GM23338 (cell line): ENCODE data around the gene RBKS. TPM values are rescaled to one million over a fixed set of nuclear protein-coding genes. Genes with fewer than 3 reads are reported as not detected.

ENCODE experiments used
- ATAC-seq: fragments of 200-7000 bp; cut with Tn5 transposase; 3 replicates; pipeline ENCODE4 v1.9.1; 2020
- DNase-seq: peaks from one replicate; pipeline ENCODE4 v3.0.0-alpha.2; 2015; ENCODE audit warnings: low spot score
- H2AFZ ChIP-seq: fragments of 200-600 bp; sonication (generic); 2 replicates; pipeline ENCODE4 v1.8.0; 2016; ENCODE audit warnings: antibody characterized with exemption, mild to moderate bottlenecking, moderate library complexity
- H3F3A ChIP-seq: fragments of 200-600 bp; sonication (generic); replicated peaks from 2 replicates; pipeline ENCODE4 v1.8.0; 2017; ENCODE audit warnings: antibody characterized with exemption, mixed run types, low read depth
- H3K27ac ChIP-seq: fragments of 200-600 bp; sonication (generic); 2 replicates; pipeline ENCODE4 v1.6.1; 2016; ENCODE audit warnings: low read depth
- H3K27me3 ChIP-seq: fragments of 200-600 bp; sonication (generic); 2 replicates; pipeline ENCODE4 v1.8.0; 2016; ENCODE audit warnings: mild to moderate bottlenecking, mixed run types, moderate library complexity; ENCODE audit not compliant: insufficient read depth
- H3K36me3 ChIP-seq: fragments of 200-600 bp; sonication (generic); 2 replicates; pipeline ENCODE4 v1.8.0; 2016; ENCODE audit warnings: mild to moderate bottlenecking; ENCODE audit not compliant: insufficient read depth
- H3K4me1 ChIP-seq: fragments of 200-600 bp; sonication (generic); 2 replicates; pipeline ENCODE4 v1.8.0; 2016; ENCODE audit warnings: mild to moderate bottlenecking, moderate library complexity; ENCODE audit not compliant: insufficient read depth
- H3K4me2 ChIP-seq: fragments of 200-600 bp; sonication (generic); 2 replicates; pipeline ENCODE4 v1.7.1; 2017; ENCODE audit warnings: mixed run types
- H3K4me3 ChIP-seq: fragments of 200-600 bp; sonication (generic); 2 replicates; pipeline ENCODE4 v1.6.1; 2016; ENCODE audit warnings: mixed run types
- H3K79me2 ChIP-seq: fragments of 200-600 bp; sonication (generic); replicated peaks from 2 replicates; pipeline ENCODE4 v1.8.0; 2017; ENCODE audit warnings: mild to moderate bottlenecking; ENCODE audit not compliant: insufficient read depth
- H3K9me2 ChIP-seq: fragments of 200-600 bp; sonication (generic); 2 replicates; pipeline ENCODE4 v1.8.0; 2017; ENCODE audit not compliant: insufficient read depth
- H4K20me1 ChIP-seq: fragments of 200-600 bp; sonication (generic); replicated peaks from 2 replicates; pipeline ENCODE4 v1.8.0; 2017; ENCODE audit warnings: mild to moderate bottlenecking; ENCODE audit not compliant: insufficient read depth
- H3K27ac Mint-ChIP-seq: 2 replicates; pipeline ENCODE4 v1.8.0; 2020; ENCODE audit warnings: inconsistent platforms, mild to moderate bottlenecking, moderate library complexity, mixed read lengths
- H3K27me3 Mint-ChIP-seq: 3 replicates; pipeline ENCODE4 v1.8.0; 2022; ENCODE audit warnings: low read depth, mild to moderate bottlenecking, moderate library complexity, mixed read lengths, inconsistent platforms; ENCODE audit not compliant: insufficient read depth, poor library complexity
- H3K36me3 Mint-ChIP-seq: 3 replicates; pipeline ENCODE4 v1.8.0; 2021; ENCODE audit warnings: low read depth, mild to moderate bottlenecking, inconsistent platforms, moderate library complexity, mixed read lengths
- H3K4me1 Mint-ChIP-seq: 3 replicates; pipeline ENCODE4 v1.8.0; 2020; ENCODE audit warnings: mild to moderate bottlenecking, inconsistent platforms, mixed read lengths
- H3K4me3 Mint-ChIP-seq: 3 replicates; pipeline ENCODE4 v1.8.0; 2021; ENCODE audit warnings: moderate library complexity, mild to moderate bottlenecking, inconsistent platforms, mixed read lengths
- H3K9me3 Mint-ChIP-seq: 3 replicates; pipeline ENCODE4 v1.8.0; 2020; ENCODE audit warnings: moderate library complexity, mild to moderate bottlenecking, inconsistent platforms, mixed read lengths
- CREB1 ChIP-seq: fragments of 250-450 bp; sonication (Bioruptor Pico); IDR thresholded peaks from 2 replicates; pipeline ENCODE4 v1.5.0; 2020; ENCODE audit warnings: low read depth, mild to moderate bottlenecking, moderate library complexity
- ETS1 ChIP-seq: IDR thresholded peaks from 2 replicates; pipeline ENCODE4 v1.6.1; 2016; ENCODE audit warnings: antibody characterized with exemption
- EZH2phosphoT487 ChIP-seq: fragments of 200-600 bp; sonication (generic); IDR thresholded peaks from one replicate; pipeline ENCODE4 v1.8.1; 2018; ENCODE audit warnings: antibody characterized with exemption; ENCODE audit not compliant: unreplicated experiment
- JUNB ChIP-seq: IDR thresholded peaks from one replicate; pipeline ENCODE4 v1.6.1; 2016; ENCODE audit warnings: antibody characterized with exemption; ENCODE audit not compliant: unreplicated experiment
- POLR2AphosphoS5 ChIP-seq: IDR thresholded peaks from 2 replicates; pipeline ENCODE4 v1.6.1; 2016; ENCODE audit warnings: antibody characterized with exemption, low read depth
- REST ChIP-seq: IDR thresholded peaks from one replicate; pipeline ENCODE4 v1.6.1; 2018; ENCODE audit warnings: antibody characterized with exemption; ENCODE audit not compliant: unreplicated experiment
- ZNF114 ChIP-seq: fragments of 250-450 bp; sonication (Bioruptor Pico); IDR thresholded peaks from 2 replicates; pipeline ENCODE4 v1.5.0; 2020; ENCODE audit warnings: mild to moderate bottlenecking, moderate library complexity
- ZNF462 ChIP-seq: fragments of 250-450 bp; sonication (Bioruptor Pico); IDR thresholded peaks from 2 replicates; pipeline ENCODE4 v1.5.0; 2020; ENCODE audit warnings: mild to moderate bottlenecking, moderate library complexity
- polyA plus RNA-seq: library from polyadenylated mRNA; unstranded; fragments of >200 nt; fragmentation: Nextera tagmentation; extraction: Ambion mirVana; gene quantifications from 2 replicates; pipeline ENCODE4 v1.2.1, GENCODE V29; 2016
- total RNA-seq: library from RNA; depleted of rRNA; stranded (reverse); fragments of >200 nt; shearing (Covaris generic); gene quantifications from 2 replicates; pipeline ENCODE4 v1.2.3, GENCODE V29; 2014

Gene RBKS
- total and polyA plus RNA-seq, 2 experiments from 2014 or later = 1.3 to 1.5 TPM

- Mint-ChIP-seq H3K27me3 (peaks cover 2% of the 10 kb centered on the region), H3K27ac (no peak overlapping the region), H3K36me3 (no peaks in the 10 kb centered on the region), H3K9me3 (no peaks in the 10 kb centered on the region; the same call in 2 of the 3 replicates), H3K4me1 (no peaks in the 10 kb centered on the region), H3K4me3 (no peak overlapping the region)
- no peaks in the 10 kb centered on the region for H3F3A ChIP-seq
- TF ChIP-seq CREB1 (CRISPR knock-in tag) (no peak), POLR2AphosphoS5 (no peak), EZH2phosphoT487 (no peak), ZNF114 (CRISPR knock-in tag) (no peak), ZNF462 (no peak), REST (no peak), ETS1 (no peak), JUNB (no peak)
- H3K4me1 ChIP-seq = no peaks in the 10 kb centered on the region
- ATAC-seq = no peak
- no peak overlapping the region for H3K27ac ChIP-seq
- H3K36me3 ChIP-seq = no peaks in the 10 kb centered on the region
- no peak for DNase-seq
- no peaks in the 10 kb centered on the region for H4K20me1 ChIP-seq
- no peak overlapping the region for H2AFZ ChIP-seq
- H3K27me3 ChIP-seq = no peaks in the 10 kb centered on the region
- H3K9me2 ChIP-seq = no peaks in the 10 kb centered on the region
- no peak overlapping the region for H3K4me3 ChIP-seq
- no peaks in the 10 kb centered on the region for H3K79me2 ChIP-seq
- H3K4me2 ChIP-seq = no peak overlapping the region
Measured at GRCh38 chr2:27814758-27815157, 75.4 kb downstream of the RBKS start.
